Measurements from ENCODE around the gene FCN2.

FCN2 gene

DNA sequence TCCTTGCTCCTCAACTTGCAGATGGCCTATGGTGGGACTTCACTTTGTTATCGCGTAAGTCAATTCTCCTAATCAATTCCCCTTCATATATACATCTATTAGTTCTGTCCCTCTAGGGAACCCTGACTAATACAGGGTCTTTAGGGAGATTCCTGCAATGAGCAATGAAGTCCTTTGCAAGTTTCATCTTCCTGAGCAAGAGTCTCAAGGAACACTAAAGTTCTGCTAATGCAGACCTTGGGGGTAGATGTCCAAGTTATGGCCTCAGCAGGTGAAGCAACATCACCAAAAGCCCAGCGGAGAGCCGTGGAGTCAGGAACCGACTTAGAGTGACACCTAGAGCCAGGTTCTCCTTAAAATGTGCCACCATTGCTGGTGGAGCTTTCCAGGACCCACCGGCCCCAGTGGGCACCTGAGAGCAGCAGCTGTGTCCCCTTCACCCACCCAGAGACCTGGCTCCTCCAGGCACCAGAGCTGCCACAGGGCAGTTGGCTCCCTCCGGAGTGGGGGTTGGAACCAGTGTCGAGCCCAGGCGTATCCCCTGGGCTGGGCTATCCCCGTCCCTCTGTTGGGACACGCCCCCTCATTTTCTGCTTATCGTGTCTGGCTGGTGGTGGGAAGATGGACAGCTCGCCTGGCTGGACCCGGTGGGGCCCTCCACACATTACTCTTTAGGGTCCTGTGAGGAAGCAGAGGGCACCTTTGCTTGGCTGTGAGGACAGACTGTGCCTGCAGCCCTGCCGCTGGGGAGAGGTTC, 48.0 kb downstream of the FCN2 start:
- H3K9me3 ChIP-seq (ENCODE audit: control insufficient read depth, insufficient read depth, low read depth, low read length), result no peaks in the 10 kb centered on the region
- no peaks in the 10 kb centered on the region for H3K27me3 ChIP-seq (ENCODE audit: control insufficient read depth, insufficient read depth, low read length)
- H3K4me3 ChIP-seq (ENCODE audit: low read depth, low read length), result no peak overlapping the region
- H3K4me1 ChIP-seq (ENCODE audit: control insufficient read depth, insufficient read depth, low read length), result no peaks in the 10 kb centered on the region
- no peak overlapping the region for H3K27ac ChIP-seq (ENCODE audit: low read depth, low read length)
- no peaks in the 10 kb centered on the region for H3K36me3 ChIP-seq (ENCODE audit: control insufficient read depth, insufficient read depth, low read length)
- H3K9ac ChIP-seq (ENCODE audit: low read length), result no peak overlapping the region

DNA sequence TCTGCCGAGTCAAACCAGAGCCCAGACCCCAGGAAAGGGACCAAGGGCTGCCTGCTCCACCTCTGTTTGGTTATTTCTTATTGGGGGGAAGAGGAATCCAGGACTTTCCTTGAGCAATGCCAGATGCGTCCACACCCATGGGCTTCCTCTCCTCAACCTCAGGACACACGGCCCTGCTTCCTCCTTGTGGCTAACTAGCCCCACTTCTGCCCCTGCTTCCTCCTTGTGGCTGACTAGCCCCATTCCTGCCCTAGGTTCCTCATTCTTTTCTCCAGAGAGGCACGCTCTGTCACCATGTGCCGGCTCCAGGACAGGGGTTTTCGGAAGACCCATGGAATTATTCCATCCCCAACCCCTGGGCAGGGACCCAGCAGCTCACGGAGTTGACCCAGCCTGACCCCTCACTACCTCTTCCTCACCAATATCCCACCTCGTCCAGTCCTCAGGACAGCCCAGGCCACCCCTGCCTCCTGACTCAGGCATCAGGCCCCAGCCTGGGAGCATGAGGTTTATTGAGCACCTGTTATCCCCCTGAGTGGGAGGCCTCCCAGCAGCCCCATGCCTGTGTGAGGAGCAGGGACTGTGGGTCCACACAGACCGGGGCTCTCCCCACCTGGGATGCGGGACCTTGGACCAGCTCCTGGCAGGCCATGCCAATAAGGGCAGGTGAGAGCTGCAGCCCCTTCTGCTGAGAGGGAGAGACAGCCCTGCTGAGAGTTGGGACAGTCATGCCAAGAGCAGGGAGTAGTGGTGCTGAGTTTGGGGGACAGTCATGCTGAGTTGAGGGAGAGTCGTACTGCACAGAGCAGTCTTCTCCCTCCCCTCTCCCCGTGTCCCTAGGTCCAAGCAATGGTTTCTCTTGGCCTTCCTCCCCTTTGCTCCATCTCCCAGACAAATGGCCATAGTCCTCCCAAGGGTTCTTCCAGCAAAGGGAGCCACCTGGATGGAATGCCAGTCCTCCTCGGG, 48.9 kb downstream of the FCN2 start:
- H3K4me1 ChIP-seq (ENCODE audit: control insufficient read depth, insufficient read depth, low read length), result no peaks in the 10 kb centered on the region

GRCh38 chr9:134930398-134930797, 49.8 kb downstream of the FCN2 start:
- H3K27ac ChIP-seq (ENCODE audit: low read depth, low read length), result no peak overlapping the region
- H3K27me3 ChIP-seq (ENCODE audit: control insufficient read depth, insufficient read depth, low read length), result no peaks in the 10 kb centered on the region
- no peak overlapping the region for H3K9ac ChIP-seq (ENCODE audit: low read length)

More for the DNA sequence above, 48.9 kb downstream of the FCN2 start:
- H3K27me3 ChIP-seq (ENCODE audit: control insufficient read depth, insufficient read depth, low read length), result no peaks in the 10 kb centered on the region
- no peak overlapping the region for H3K27ac ChIP-seq (ENCODE audit: low read depth, low read length)
- no peak overlapping the region for H3K9ac ChIP-seq (ENCODE audit: low read length)
- H3K36me3 ChIP-seq (ENCODE audit: control insufficient read depth, insufficient read depth, low read length), result no peaks in the 10 kb centered on the region
- no peaks in the 10 kb centered on the region for H3K9me3 ChIP-seq (ENCODE audit: control insufficient read depth, insufficient read depth, low read depth, low read length)
- H3K4me3 ChIP-seq (ENCODE audit: low read depth, low read length), result no peak overlapping the region

GRCh38 chr9:134932171-134932570, 51.6 kb downstream of the FCN2 start:
- H3K9ac ChIP-seq (ENCODE audit: low read length), result no peak overlapping the region
- no peaks in the 10 kb centered on the region for H3K27me3 ChIP-seq (ENCODE audit: control insufficient read depth, insufficient read depth, low read length)
- no peaks in the 10 kb centered on the region for H3K4me1 ChIP-seq (ENCODE audit: control insufficient read depth, insufficient read depth, low read length)
- no peaks in the 10 kb centered on the region for H3K36me3 ChIP-seq (ENCODE audit: control insufficient read depth, insufficient read depth, low read length)
- no peaks in the 10 kb centered on the region for H3K9me3 ChIP-seq (ENCODE audit: control insufficient read depth, insufficient read depth, low read depth, low read length)
- H3K27ac ChIP-seq (ENCODE audit: low read depth, low read length), result no peak overlapping the region
- H3K4me3 ChIP-seq (ENCODE audit: low read depth, low read length), result no peak overlapping the region

More at GRCh38 chr9:134930398-134930797, 49.8 kb downstream of the FCN2 start:
- Histone ChIP-seq H3K4me3 (ENCODE audit: low read depth, low read length) (no peak overlapping the region), H3K9me3 (ENCODE audit: control insufficient read depth, insufficient read depth, low read depth, low read length) (no peaks in the 10 kb centered on the region), H3K36me3 (ENCODE audit: control insufficient read depth, insufficient read depth, low read length) (no peaks in the 10 kb centered on the region), H3K4me1 (ENCODE audit: control insufficient read depth, insufficient read depth, low read length) (no peaks in the 10 kb centered on the region)

- Histone ChIP-seq H3K4me1 (ENCODE audit: control insufficient read depth, insufficient read depth, low read length) (no peaks in the 10 kb centered on the region), H3K27me3 (ENCODE audit: control insufficient read depth, insufficient read depth, low read length) (no peaks in the 10 kb centered on the region), H3K9ac (ENCODE audit: low read length) (no peak overlapping the region), H3K9me3 (ENCODE audit: control insufficient read depth, insufficient read depth, low read depth, low read length) (no peaks in the 10 kb centered on the region), H3K36me3 (ENCODE audit: control insufficient read depth, insufficient read depth, low read length) (no peaks in the 10 kb centered on the region), H3K4me3 (ENCODE audit: low read depth, low read length) (no peak overlapping the region), H3K27ac (ENCODE audit: low read depth, low read length) (no peak overlapping the region)
These were observed 52.0 kb downstream of the FCN2 start for GRCh38 chr9:134932606-134933005.

GRCh38 chr9:134933076-134933659, 52.6 kb downstream of the FCN2 start:
- H3K36me3 ChIP-seq (ENCODE audit: control insufficient read depth, insufficient read depth, low read length), result no peaks in the 10 kb centered on the region
- H3K9ac ChIP-seq (ENCODE audit: low read length), result no peak overlapping the region
- no peak overlapping the region for H3K27ac ChIP-seq (ENCODE audit: low read depth, low read length)
- no peak overlapping the region for H3K4me3 ChIP-seq (ENCODE audit: low read depth, low read length)
- H3K4me1 ChIP-seq (ENCODE audit: control insufficient read depth, insufficient read depth, low read length), result no peaks in the 10 kb centered on the region
- no peaks in the 10 kb centered on the region for H3K27me3 ChIP-seq (ENCODE audit: control insufficient read depth, insufficient read depth, low read length)
- no peaks in the 10 kb centered on the region for H3K9me3 ChIP-seq (ENCODE audit: control insufficient read depth, insufficient read depth, low read depth, low read length)

- Histone ChIP-seq H3K4me3 (ENCODE audit: low read depth, low read length) (no peak overlapping the region), H3K27me3 (ENCODE audit: control insufficient read depth, insufficient read depth, low read length) (no peaks in the 10 kb centered on the region), H3K36me3 (ENCODE audit: control insufficient read depth, insufficient read depth, low read length) (no peaks in the 10 kb centered on the region), H3K4me1 (ENCODE audit: control insufficient read depth, insufficient read depth, low read length) (no peaks in the 10 kb centered on the region), H3K9ac (ENCODE audit: low read length) (no peak overlapping the region), H3K9me3 (ENCODE audit: control insufficient read depth, insufficient read depth, low read depth, low read length) (no peaks in the 10 kb centered on the region), H3K27ac (ENCODE audit: low read depth, low read length) (no peak overlapping the region)
These were observed 54.5 kb downstream of the FCN2 start for GRCh38 chr9:134935056-134935640.

- no peak overlapping the region for H3K4me3 ChIP-seq (ENCODE audit: low read depth, low read length)
- H3K27me3 ChIP-seq (ENCODE audit: control insufficient read depth, insufficient read depth, low read length), result no peaks in the 10 kb centered on the region; the same call in 1 of the 2 replicates
- no peak overlapping the region for H3K9ac ChIP-seq (ENCODE audit: low read length)
- H3K9me3 ChIP-seq (ENCODE audit: control insufficient read depth, insufficient read depth, low read depth, low read length), result no peaks in the 10 kb centered on the region
- H3K4me1 ChIP-seq (ENCODE audit: control insufficient read depth, insufficient read depth, low read length), result no peaks in the 10 kb centered on the region
- H3K27ac ChIP-seq (ENCODE audit: low read depth, low read length), result no peak overlapping the region
- H3K36me3 ChIP-seq (ENCODE audit: control insufficient read depth, insufficient read depth, low read length), result no peaks in the 10 kb centered on the region
These were observed 55.2 kb downstream of the FCN2 start for GRCh38 chr9:134935701-134936345.

GRCh38 chr9:134936346-134937163, 55.9 kb downstream of the FCN2 start:
- H3K9ac ChIP-seq (ENCODE audit: low read length), result no peak overlapping the region
- H3K9me3 ChIP-seq (ENCODE audit: control insufficient read depth, insufficient read depth, low read depth, low read length), result no peaks in the 10 kb centered on the region
- H3K27me3 ChIP-seq (ENCODE audit: control insufficient read depth, insufficient read depth, low read length), result no peaks in the 10 kb centered on the region; the same call in 1 of the 2 replicates
- no peak overlapping the region for H3K27ac ChIP-seq (ENCODE audit: low read depth, low read length)
- no peaks in the 10 kb centered on the region for H3K36me3 ChIP-seq (ENCODE audit: control insufficient read depth, insufficient read depth, low read length)
- no peak overlapping the region for H3K4me3 ChIP-seq (ENCODE audit: low read depth, low read length)
- no peaks in the 10 kb centered on the region for H3K4me1 ChIP-seq (ENCODE audit: control insufficient read depth, insufficient read depth, low read length)
